HG03378 (cell line): ENCODE results near the gene OPCML.

Source experiments
- ATAC-seq: cut with Tn5 transposase; IDR thresholded peaks from one replicate; pipeline ENCODE4 v1.9.1; 2021; ENCODE audit warnings: mild to moderate bottlenecking, moderate library complexity; ENCODE audit not compliant: unreplicated experiment

Gene OPCML

DNA sequence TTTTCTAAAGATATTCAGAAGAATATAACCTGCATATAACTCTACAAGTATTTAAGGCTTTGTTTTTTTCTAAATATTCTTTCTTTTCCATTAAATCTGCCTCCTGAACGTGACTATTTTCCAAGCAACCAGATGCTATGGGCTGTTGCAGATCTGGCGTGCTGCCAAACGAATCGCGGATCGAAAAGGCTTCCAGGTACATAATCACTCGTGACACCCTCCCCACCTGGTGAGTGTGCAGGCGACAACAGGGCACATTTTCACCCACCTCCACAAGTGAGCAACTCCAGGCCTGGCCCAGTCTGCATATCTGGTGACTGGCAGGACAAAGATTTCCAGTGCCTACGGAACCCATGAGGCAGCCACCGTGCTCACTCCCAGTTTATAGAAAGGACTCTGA, 660.1 kb downstream of the OPCML start:
- no peak for ATAC-seq

DNA sequence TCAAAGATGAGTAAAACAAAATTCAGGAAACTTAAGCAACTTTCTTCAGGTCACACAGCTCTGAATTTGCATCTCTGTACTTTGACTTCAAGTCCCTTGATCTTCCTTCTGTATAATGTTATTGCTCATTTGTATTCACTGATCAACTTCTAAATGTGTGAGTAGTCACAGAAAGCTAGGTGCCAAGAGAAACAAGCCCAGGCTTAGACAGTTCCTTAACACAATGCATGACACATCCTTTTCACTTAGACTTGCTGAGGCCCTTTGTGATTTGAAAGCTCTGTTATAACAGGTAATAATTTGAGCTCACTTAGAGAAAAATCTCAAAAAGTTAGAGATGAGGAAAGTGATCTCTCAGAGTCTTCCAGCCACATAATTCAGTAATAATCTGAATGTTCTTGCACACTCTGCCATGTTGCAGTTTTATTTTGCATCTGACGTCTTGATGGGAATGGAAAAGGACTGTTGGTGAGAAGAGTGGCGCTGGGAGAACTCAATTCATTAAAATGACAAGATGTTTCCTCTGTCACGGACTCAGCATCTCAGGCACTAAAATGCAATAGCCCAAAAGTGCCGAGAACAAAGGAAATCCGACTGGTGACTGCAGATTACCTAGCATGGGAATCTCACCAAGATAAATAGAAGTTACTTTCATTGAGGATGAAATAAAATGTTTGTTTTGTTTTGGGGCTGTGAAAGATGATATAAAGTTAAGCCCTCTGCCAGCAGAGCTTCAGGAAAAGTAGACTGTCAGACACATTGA, 665.3 kb downstream of the OPCML start:
- no peak for ATAC-seq

DNA sequence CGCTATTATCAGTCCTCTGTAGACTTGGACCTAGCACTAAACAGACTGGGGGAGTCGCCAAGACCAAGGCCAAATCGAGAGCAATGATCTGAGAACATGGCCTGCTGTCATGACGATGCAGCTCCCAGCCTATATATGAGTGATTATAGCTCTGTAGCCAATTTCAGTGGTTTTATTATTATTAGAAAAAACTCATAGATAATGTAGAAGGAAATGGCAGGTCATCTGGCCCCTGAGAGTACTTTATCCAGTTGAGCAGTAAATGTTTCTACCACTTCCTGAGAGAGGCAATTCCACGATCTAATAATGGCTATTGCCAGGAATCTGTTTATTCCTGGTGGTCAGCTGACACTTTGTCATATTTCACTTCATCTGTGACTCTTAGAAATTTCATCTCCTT, 666.7 kb downstream of the OPCML start:
- no peak for ATAC-seq

DNA sequence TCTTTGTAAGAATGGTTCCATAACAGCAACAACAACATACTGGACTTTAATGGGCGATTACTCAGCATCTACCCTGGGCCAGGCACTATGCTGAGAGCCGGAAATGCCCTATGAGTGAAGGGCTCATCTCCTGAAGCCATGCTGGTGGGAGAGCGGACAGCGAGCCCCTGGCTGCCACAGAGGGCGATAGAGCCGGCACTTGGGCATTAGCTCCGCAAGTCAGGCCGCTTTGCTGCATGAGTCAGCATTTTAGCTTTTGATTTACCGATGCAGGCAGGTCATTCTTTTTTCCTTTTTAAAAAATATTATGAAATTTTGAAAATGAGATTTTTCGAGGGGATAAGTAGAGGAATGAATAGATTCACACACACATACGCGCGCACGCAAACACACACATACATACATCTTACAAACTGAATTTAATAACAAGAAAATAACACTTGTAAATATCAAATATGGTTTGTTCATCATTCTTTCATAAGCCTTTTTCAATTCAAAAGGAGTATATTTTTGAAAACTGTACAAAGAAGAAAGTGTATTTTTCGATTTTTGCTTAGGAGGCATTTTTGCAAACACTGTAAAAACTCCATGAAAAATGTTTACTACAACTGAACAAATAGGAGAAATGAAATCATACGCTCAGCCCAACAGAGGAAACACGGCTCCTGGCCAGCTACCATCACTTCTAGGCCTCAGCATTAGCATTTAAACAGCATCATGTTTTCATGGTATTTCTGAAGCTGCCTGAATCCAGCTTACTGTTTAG, 667.3 kb downstream of the OPCML start:
- ATAC-seq, result no peak

DNA sequence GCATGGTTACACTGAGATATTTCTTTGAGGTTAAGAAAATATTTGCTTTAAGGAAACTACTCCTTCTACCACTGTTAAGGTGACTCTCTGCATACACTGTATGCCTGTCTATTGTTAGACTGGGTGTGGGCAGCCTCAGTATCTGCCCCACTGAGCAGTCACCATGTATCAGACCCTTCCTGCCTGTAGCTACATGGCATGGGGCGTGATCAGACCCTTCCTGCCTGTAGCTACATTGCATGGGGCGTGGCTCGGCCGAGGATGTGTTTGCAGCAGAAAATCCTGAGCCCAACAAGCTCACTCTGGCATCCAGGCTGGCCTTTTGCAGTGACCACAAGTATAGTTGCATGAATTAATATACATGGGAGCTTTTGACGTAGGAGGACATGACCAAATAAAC, 669.4 kb downstream of the OPCML start:
- no peak for ATAC-seq

DNA sequence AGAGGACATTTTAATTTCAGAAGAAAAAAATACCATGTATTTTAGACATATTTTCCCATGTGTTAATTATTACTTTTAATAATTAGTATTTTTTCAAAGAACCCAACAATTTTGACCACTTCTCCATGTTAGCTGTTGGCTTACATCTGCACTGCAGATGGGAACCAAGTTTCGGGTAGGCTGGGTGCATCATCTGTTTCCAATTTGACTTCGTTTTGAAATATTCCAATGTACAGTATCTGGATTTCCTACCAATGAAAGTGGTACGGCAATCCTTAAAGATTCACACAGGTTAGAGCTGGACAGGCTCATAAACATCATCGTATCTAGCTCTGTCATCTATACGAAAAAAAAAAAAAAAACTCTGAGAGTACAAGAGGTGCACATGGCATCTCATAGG, 670.2 kb downstream of the OPCML start:
- ATAC-seq, result no peak

DNA sequence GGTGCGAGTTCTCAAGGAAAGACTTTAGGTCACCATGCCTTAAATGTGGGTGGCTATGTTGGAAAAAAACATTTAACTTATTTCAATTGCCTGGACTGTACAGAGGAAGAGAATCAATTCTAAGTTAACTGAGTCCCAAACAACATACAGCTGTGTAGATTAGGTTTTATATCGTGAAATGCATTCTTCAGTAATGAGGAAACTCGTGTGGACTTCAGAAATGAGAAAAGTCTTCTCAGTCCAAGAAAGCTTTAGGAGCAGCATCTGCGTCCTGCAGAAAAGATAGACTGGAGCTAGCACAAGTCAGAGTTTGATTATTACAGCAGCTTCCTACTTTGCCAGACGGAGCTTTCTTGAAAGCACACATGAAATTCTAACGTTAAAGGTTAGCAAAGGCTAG, 673.0 kb downstream of the OPCML start:
- no peak for ATAC-seq

DNA sequence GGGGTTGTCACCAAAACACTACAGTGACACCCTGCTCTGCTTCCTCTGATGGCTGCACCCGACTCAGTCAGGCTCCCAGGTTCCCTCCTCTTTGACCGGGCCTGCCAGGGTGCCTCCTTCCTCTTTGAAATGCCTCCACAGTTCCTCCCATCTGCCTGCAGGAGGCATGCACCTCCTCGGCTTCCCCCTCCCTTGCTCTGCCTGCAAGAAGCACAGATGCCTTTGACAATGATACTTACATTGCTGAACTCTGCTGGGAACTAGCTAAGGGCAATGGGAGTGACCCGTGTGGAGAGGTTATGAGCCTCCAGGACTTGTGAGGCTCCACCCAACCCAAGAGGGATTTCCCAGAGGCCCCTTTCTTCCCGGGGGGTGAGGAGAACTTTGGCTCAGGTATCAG, 674.1 kb downstream of the OPCML start:
- ATAC-seq, result no peak

DNA sequence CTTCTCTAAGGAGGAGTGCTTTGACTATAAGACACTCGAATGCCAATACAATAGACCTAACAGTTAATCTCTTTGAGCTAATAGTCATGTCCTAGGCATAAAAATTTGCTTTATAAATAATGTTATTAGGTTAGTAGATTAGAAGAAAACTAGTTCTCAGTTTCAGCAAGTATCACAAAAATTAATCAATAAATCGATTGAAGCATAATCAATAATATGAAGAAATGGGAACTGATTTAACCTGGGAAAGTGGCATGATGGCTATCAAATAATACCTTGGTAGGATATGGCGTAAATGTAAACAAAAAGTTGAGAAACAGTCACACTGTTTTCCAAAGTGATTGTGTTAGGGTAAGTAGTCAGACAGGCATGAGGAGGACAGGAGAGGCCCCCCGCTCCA, 676.3 kb downstream of the OPCML start:
- ATAC-seq, result no peak

DNA sequence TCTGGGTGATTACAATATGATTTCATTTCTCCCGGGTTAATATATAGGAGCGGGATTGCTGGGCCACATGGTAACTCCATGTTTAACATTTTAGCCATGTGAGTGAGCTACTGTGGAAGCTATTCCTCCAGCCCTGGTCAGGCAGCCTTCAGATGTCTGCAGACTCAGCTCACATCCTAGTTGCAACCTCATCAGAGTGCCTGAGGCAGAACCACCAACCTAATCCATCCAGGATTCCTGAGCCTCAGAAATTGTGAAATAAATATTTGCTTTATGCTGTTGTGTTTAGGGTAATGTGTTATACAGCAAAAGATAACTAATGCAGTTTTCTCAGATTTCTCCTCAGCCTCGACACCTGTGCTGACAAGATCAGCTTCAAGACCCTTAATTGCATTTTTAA, 676.8 kb downstream of the OPCML start:
- no peak for ATAC-seq

DNA sequence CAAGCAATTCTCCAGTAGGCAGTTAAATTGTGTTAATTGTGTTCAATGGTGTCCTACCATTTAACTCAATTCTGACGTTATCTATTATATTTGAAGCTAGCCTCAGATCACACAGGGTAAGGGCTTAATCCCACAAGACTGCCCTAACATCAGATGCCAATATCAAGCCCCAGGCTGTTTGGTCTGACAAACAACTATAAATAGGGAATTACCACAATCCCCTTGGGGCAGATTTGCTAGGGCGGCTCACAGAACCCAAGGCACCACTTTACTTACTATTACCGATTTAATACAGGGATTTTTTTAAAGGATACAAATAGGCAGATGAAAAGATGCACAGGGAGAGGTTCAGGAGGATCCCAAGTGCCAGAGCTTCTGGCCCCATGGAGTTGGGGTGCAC, 678.4 kb downstream of the OPCML start:
- ATAC-seq, result no peak

DNA sequence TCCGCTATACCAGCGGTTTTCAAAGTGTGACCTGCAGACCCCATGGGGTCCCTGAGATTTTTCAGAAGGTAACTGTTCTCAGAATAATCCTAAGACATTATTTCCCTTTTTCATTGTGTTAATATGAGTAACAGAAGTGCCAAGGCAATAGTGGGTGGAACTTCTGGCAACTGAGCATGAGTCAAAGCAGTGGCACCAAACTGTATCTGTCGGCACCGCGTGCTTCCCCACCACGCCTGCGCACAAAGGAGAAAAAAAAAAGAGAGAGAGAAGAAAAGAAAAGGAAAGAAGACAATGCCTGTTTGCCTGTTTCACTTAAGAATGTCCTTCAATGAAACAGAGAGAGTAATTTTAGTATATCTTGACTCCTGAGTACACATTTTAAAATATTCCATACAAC, 679.9 kb downstream of the OPCML start:
- no peak for ATAC-seq

DNA sequence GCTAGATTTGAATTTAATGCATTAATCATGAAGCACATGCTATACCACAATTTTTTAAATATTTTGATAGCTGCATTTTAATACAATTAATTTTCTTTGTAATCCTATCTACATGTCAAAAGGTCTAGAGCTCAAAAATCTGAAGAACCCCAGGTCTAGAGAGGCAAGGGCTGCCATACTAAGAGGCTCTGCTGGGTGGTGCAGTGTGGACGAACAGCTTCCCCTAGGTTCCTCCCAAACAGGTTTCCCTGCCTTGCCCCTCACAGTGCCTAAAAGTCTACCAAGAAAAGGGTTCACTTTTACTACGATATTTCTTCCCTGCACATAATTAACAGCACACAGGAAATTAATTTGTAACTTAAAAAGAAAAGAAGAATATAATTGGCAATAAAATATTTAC, 681.1 kb downstream of the OPCML start:
- ATAC-seq, result no peak

DNA sequence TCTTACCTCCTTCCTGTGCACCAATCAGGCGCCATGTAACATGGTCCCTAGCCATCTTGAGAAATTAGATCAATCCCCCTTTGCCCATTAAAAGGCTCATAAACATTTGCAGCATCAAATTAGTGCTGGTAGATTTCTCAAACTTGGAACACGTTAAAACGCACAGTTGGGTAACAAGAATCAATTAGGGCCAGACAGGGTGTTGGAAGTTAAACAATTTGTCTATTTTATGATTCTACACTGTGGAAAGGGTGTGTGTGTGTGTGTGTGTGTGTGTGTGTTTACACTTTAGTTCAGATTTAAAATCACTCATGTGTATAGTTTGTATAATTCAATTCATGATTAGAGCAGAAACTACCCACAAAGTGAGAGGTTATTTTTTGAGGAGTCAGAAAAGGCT, 682.0 kb downstream of the OPCML start:
- no peak for ATAC-seq

DNA sequence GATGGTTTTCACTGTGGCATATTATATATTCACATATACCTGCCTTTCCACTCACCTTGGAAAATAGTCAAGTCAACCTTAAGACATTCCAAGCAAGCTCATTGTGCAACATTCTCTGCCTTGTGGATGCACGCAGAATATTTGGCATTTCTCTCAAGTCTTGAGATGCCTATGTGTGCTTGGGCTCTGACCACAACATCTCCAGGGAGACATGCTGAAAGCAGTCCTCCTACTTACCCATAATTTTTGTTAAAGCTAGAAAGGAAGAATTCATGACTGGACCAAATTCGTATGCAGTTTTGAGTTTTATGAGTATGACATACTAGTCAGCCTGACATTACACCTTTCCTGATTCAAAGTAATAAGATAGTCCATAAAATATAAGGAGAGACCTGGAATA, 684.0 kb downstream of the OPCML start:
- ATAC-seq, result no peak

DNA sequence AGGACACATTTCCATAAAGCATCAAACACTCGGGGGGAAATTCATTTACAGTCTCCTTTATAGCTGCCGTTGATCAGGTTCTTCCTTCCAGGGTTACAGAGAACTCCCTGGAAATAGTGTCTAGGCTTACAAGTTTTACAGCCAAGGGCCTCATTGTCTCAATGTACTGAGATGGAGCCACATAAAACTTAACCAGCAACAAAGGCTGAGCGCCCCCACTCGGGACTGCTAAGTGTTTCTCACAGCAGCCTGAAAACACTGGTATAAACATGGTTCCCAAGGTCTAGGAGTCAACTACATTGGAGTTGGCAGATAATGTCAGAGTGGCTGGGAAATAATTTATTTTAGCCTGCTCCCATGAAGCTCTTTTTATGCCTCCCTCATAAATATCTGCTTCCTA, 686.2 kb downstream of the OPCML start:
- no peak for ATAC-seq

DNA sequence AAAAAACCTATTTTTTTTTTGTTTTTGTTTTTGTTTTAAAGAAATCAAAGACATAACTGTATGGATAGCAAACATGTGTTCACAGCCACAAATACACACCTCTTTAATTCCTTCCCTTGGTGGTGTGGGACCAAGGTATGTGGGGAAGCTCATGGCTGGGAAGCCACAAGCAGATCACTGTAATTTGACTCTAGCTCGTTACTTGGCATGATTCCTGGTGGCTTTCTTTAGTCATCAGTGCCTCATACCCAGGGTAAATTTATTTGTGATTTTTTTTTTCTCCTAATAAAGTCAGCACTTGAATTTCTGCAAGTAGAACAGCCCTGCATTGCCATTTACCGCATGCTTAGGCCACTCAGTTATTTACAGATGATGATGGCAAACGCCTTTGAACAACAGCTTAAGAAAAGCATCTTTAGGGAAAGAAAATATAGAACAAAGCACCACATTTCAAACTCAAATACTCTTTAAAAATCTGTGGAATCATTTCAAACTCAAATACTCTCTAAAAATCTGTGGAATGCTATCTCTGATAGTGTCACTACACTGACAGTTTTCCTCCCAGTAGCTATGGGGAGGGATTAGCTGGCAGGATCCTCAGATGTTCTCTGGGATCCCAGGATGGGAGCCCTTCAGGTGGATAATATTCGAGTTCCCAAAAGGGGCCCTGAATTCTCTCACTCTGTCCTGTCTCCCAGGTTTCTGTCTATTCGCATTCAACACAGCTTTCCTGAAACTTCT, 687.2 kb downstream of the OPCML start:
- no peak for ATAC-seq

DNA sequence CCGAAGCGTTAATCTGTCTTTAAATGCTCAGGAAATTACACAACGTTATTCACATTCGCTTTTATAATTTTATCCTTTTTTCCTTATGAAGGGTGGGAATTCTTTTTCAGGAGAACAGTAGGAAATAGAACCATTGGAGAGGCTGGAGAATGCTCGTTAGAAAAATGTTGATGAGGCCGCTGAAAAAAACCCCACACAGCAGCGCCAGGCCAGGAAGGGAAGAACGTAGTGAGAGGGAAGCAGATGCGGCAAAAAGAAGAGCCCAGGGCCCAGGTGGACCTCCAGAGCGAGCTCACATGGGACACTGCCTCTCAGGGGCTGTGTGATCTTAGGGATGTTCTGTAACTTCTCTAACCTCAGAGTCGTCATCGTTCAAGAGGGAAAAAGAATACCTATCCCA, 691.6 kb downstream of the OPCML start:
- no peak for ATAC-seq

DNA sequence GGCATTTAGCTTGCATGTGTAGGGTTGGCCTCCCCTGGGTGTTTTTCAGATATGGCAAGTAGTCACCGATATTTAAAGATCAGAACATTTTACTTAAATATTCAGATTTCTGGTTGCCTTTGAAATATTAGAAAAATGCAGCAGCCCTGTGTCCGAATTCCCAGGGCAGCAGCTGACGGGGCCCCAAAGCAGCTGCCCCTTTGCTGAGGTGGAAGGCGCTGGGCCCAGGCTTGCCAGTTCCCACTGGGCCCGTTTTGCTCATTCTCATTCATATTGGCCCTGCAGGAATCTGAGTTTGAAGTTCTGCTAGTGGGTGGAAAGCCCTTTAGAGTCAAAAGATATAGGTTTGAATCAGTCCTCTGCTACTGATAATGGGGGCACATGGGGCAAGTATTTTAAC, 692.1 kb downstream of the OPCML start:
- ATAC-seq, result no peak

DNA sequence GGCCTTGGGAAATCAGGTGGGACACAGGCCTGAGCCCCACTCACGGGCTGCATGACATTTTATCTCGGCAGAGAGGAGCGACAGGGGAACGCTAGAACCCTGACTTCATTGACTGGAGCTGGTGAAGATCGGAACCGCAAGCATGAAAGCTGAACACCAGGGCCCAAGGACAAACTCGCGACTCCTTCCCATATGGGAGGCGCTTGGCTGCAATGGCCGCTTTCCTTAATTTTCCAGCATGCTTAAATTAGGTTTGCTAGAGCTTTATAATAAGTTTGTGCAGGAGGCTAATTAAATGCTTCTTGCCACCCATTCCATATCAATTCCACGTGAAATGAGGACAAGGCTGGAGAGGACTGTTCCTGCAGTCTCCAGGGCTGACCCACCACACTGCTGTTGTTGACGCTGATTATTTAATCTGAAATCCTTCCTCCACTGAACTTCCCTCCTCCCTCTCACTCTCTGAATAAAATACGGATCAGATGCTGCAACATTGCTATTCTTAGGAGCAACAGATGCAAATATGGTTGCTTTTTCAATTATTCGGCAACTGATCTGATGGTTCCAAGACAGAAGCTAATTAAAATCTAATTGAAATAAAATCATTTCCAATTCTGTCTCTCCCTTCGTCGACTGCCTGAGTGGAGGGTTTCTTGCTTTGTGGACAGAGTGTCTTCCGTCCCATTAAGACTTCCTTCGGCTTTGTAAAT, 692.9 kb downstream of the OPCML start:
- no peak for ATAC-seq

DNA sequence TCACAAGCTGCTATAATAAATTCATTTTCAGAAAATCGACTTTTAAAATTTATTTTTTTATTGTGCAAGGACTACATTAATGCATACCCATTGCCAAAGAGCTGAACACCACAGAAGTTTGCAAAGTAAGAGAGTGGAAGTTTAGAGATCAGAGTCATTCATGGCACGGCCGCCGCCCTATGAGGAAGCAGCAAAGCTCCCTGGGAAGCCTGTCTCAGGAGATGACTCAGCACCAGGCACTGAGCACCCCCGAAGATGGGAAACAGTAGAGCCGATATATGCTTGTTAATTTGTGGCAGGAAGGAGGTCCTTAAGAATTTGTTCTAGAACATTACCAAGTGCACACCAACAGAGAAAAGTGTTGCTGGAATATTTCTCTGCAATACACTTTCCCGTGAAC, 693.7 kb downstream of the OPCML start:
- ATAC-seq, result no peak
